Measurements from ENCODE around the gene CBX5.

DNA sequence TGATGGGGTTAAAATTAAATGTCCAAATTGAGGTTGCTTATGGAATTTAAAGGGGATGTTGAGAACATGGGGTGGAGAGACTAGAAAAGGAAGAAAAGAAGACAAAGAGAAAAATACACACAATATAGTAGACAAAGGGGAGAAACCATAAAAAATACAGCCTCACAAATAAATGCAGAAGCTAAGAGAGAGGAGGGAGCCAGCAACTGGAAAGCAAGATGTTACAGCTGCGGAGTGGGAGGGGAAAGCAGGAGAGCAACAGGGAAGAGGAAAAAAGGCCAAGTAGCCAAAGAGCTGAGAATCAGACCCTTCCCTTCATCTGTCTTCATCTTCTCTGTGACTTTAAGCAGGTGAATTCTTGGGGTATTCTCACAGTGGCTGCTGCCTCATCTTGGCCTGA, 51.5 kb downstream of the CBX5 start:
- TF ChIP-seq, protein P1, sequence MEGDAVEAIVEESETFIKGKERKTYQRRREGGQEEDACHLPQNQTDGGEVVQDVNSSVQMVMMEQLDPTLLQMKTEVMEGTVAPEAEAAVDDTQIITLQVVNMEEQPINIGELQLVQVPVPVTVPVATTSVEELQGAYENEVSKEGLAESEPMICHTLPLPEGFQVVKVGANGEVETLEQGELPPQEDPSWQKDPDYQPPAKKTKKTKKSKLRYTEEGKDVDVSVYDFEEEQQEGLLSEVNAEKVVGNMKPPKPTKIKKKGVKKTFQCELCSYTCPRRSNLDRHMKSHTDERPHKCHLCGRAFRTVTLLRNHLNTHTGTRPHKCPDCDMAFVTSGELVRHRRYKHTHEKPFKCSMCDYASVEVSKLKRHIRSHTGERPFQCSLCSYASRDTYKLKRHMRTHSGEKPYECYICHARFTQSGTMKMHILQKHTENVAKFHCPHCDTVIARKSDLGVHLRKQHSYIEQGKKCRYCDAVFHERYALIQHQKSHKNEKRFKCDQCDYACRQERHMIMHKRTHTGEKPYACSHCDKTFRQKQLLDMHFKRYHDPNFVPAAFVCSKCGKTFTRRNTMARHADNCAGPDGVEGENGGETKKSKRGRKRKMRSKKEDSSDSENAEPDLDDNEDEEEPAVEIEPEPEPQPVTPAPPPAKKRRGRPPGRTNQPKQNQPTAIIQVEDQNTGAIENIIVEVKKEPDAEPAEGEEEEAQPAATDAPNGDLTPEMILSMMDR (IDR thresholded peaks at IDR 0.05), result no peak
- TF ChIP-seq POLR2A (IDR thresholded peaks at IDR 0.05) (no peak), POLR2AphosphoS5 (IDR thresholded peaks at IDR 0.05) (no peak), EP300 (IDR thresholded peaks at IDR 0.05) (no peak)

Data from sigmoid colon (tissue), 4 donors.